HG03469 (cell line): ENCODE data around the gene EIF5B.

Experiments used
- ATAC-seq: cut with Tn5 transposase; IDR thresholded peaks from one replicate; pipeline ENCODE4 v1.9.1; 2021; ENCODE audit warnings: mild to moderate bottlenecking, moderate library complexity, moderate number of reproducible peaks; ENCODE audit not compliant: unreplicated experiment

The EIF5B gene

DNA sequence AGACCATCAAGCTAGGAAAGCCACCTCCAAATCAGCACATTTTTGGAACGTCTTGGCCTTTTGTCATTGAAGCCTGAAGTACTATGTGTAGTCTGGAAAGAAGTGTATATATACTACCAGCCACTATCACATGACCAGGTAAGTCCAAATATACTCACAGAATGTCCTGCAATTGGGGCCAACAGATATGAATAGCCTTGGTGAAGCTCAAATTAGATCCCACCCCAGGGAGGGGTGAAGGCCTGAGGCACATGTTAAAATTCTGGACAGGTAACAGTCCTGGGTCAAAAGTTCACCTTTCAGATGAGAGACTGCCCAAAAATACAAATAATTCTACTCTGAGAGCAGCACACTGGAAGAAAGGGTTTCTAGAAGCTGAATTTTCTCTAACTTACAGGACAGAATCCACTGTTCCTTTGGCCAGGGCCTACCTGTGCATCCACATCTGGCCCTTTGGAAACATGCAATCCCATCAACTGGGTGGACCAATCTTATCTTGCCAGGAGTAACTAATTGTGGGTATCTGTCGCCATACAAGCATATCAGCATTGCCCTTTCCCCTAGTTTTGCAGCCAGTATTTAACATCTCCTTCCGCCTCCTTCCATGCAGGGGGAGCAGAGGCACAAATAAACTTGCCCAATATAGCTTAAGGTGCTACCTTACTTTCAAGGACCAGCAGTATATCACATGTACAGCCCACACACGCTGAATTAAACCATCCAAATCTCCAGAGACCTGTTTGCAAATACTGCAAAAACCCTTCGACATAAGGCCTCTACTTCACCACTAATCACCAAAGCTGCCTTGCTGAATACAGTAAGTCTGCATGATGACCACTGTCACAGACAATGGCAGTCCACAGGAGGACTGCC is 67.8 kb downstream of the EIF5B start:
- no peak for ATAC-seq

DNA sequence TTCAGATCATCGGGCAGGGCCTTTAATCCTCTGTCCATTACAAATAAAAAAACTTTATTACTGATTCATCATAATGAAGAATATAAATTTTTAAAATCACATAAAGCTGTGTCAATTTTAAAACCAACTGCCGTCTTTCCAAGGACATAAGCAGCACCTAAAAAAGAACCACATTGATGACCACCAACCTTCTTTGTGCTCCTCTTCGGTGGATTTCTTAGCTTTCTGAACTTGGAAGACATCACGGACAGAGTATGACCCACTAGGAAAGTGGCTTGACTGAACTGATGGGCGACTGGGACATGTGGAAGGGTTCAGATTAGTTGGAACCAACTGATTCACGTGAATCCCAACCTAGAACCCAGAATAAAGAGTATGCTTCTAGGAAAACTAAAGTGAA is 68.9 kb downstream of the EIF5B start:
- no peak for ATAC-seq

- no peak for ATAC-seq
These were observed 73.1 kb downstream of the EIF5B start for GRCh38 chr2:99410276-99410675.

DNA sequence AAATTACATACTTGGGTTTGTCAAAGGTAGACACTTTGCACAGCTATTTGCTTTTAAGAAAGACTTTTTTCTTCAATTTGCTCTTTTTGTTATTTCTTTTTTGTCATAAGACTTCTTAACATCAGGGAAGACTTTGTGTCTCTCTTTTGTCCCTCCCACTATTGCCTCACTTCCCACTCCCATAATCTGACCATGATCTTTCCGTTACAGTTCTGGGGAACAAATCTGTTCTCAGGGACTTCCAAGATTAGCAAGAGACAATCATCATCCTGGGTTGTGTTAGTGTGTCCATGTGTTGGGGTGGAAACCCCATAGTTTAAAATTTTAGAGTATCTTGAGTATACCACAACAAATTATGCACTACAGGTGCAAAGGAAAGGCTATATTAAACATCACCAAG is 77.4 kb downstream of the EIF5B start:
- ATAC-seq, result no peak

DNA sequence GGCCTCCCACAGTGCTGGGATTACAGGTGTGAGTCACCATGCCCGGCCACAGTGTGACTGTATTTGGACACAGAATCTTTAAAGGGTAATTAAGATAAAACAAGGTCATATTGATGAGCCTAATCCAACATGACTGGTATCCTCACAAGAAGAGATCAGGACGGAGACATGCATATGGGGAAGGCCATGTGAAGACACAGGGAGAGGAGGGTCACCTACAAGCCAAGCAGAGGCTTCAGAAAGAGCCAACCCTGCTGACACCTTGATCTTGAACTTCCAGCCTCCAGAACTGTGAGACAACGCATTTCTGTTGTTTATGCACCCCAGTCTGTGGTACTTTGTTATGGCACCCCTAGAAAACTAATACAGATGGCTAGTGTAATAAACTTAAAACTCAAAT is 80.2 kb downstream of the EIF5B start:
- ATAC-seq, result no peak

- ATAC-seq, result no peak
These were observed 82.8 kb downstream of the EIF5B start for GRCh38 chr2:99420031-99420430.

GRCh38 chr2:99420751-99421299 is 83.6 kb downstream of the EIF5B start:
- no peak for ATAC-seq

DNA sequence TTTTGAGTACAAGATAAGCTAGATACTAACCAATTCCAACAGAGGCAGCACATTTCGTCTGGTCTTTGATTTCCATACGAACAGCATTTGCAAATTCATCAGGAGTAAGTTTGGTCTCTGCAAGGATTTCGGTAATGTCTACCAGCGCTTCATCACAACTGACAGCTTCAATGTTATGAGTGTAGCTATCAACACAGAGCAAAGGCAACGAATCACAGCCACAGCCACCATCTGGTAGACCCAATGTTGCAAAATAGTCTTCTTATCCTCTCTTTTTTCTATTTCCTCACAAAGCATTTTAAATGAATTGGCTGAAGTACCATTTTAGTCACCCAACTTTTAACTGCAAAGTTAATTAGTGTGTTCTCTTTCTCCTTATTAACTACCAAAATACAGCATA is 84.3 kb downstream of the EIF5B start:
- no peak for ATAC-seq

- ATAC-seq, result no peak
These were observed 85.4 kb downstream of the EIF5B start for GRCh38 chr2:99422599-99422998.

DNA sequence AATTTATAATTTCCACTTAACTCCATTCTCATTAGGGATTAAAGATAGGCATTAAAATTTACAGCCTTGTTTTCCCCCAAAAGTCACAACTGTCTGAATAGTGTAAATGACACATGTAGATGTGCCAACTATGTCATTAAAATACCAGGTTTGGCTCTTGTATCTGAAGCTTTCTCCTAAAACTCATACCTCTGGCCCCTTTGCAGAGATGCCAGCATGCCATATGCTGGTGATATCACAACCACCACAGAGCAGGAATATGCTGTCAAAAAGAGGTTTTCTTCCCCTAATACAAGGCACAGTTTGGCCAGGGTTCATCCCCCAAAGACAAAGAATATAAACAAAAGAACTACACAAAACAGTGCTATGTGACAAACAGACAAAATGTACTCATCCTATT is 87.2 kb downstream of the EIF5B start:
- no peak for ATAC-seq

DNA sequence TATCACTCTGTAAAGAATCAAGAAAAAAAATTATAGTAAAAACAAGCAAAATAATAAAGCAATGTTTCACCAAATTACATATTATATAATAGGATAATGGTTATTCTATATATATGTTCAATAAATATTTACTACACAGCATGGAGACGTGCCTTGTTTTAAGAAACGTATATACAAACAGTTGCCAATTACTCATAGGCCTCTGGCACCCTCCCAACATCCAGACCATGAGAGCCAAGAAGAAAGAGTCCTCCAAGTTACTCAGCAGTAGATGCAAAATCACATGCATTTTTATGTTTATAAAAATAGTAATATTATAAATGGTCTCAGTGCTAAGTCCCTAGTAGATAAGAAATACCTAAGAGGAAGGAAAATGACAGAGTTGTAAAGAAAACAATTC is 87.8 kb downstream of the EIF5B start:
- ATAC-seq, result no peak

DNA sequence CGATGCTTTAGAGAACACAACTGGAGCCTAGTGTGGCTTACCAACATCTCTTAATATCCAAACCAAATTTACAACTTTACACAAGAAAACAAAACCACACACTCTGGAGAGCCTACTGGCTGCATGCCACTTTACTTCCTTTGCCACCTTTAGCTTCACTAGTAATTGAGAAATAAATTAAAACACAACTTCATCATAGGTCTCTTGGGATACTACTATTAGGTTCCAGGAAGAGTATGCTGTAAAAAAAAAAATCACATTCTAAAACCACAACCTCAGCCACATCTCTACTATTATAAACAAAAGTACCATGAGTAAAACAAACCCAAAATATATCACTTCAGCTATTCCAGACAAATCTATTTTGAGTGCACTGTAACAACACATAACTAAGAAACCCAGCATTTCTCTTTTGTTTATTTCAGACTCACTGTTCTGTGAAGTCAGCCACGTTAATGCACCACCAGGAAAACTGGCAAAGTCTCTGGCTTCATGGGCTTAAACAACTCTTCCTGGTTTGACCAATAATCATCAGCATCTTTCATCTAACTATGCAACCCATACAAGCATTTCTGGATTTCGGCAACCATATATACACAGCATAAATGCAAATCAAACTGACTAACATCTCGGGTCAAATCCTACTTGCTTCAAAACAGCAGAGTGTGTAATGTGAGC is 93.6 kb downstream of the EIF5B start:
- ATAC-seq, result no peak

GRCh38 chr2:99431587-99432275 is 94.5 kb downstream of the EIF5B start:
- ATAC-seq, result no peak

GRCh38 chr2:99433340-99433739 is 96.2 kb downstream of the EIF5B start:
- ATAC-seq, result no peak

DNA sequence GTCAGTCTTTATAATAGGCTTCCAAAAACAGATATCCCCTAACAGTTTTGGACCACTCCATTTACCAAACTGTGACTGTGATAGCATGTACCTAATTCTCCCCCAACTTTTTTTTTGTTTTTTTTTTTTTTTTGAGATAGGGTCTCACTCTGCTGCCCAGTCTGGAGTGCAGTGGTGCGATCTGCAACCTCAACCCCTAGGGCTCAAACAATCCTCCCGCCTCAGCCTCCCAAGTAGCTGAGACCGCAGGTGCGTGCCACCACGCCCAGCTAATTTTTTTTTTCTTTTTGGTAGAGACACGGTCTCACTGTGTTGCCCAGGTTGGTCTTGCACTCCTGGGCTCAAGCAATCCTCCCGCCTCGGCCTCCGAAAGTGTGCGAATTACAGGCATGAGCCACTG is 99.7 kb downstream of the EIF5B start:
- no peak for ATAC-seq

- no peak for ATAC-seq
These were observed 102.8 kb downstream of the EIF5B start for GRCh38 chr2:99439971-99440505.

GRCh38 chr2:99442837-99443236 is 105.6 kb downstream of the EIF5B start:
- ATAC-seq, result no peak

- no peak for ATAC-seq
These were observed 107.0 kb downstream of the EIF5B start for GRCh38 chr2:99444222-99444621.

- ATAC-seq, result no peak
These were observed 107.9 kb downstream of the EIF5B start for GRCh38 chr2:99445065-99445464.

DNA sequence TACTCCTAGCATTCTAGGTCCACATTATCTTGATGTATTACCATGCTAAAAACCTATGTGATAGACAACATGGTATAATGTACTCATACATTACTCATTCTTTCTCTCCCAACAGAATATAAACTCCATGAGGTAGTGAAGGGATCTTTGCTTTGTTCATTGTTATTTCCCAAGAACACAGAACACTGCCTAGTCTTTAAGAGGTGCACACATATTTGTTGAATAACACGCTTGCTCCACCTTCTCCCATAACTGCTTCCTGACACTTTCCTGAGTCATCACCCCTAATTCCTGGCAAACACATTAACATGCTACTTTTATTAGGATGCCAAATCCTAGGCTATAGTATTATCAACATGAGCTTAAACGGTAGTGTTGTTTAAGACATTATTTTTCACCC is 111.4 kb downstream of the EIF5B start:
- ATAC-seq, result no peak

DNA sequence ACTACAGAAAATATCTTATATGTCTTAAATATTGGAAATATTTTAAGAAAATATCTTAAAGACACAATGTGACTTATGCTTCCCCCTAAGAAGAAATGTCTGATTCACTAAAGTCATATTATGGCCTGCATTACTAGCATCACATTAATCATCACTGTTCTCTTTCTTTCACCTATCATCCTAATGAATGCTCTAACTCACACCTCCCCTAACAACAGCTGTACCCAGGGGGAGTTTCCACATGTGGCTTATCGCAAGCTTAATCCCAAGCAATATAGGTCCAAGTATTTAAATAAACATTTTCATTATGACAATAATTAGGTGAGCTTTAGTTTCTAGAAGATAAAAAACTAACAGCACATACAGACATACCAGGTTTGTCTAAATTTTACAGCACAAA is 113.0 kb downstream of the EIF5B start:
- no peak for ATAC-seq
